GM12865 (cell line): ENCODE measurements around the gene TMEM179B.
A peak's percentile ranks its signal among the peaks of the same experiment; 100 is the strongest.

Experiments used
- DNase-seq: peaks from one replicate; pipeline ENCODE4 v3.0.0; 2010; ENCODE audit warnings: low read depth
- H3K4me3 ChIP-seq: 2 replicates; pipeline ENCODE4 v1.5.1; 2011; ENCODE audit warnings: mild to moderate bottlenecking, low read depth, low read length, control low read depth
- TF ChIP-seq, protein P1 (sequence below): IDR thresholded peaks from 2 replicates; pipeline ENCODE4 v1.5.1; 2011; ENCODE audit warnings: low read length, control low read depth, low read depth, inconsistent platforms; ENCODE audit not compliant: insufficient read depth; ENCODE audit errors: missing control alignments

TMEM179B gene

DNA sequence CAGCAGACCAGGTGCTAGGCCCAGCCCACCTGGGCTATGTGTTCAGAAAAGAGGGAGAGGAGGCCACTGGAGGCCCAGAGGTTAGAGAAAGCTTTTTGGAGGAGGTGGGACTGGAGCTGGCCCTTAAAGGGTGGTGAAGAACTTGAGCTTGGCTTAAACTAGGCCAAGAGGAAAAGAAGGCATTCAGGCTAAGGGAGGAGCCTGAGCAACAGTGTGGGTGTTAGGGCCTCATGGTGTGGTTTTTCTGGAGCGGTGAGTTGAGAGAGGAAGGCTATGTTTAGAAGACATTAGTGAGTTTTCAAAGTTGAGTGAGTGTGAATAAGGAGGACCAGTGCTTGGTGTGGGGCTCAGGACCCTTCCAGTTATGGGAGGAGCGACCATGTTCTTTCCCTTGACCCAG is 9.8 kb upstream of the TMEM179B start:
- TF ChIP-seq, protein P1, sequence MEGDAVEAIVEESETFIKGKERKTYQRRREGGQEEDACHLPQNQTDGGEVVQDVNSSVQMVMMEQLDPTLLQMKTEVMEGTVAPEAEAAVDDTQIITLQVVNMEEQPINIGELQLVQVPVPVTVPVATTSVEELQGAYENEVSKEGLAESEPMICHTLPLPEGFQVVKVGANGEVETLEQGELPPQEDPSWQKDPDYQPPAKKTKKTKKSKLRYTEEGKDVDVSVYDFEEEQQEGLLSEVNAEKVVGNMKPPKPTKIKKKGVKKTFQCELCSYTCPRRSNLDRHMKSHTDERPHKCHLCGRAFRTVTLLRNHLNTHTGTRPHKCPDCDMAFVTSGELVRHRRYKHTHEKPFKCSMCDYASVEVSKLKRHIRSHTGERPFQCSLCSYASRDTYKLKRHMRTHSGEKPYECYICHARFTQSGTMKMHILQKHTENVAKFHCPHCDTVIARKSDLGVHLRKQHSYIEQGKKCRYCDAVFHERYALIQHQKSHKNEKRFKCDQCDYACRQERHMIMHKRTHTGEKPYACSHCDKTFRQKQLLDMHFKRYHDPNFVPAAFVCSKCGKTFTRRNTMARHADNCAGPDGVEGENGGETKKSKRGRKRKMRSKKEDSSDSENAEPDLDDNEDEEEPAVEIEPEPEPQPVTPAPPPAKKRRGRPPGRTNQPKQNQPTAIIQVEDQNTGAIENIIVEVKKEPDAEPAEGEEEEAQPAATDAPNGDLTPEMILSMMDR: no peak
- no peak overlapping the region for H3K4me3 ChIP-seq
- no peak for DNase-seq

DNA sequence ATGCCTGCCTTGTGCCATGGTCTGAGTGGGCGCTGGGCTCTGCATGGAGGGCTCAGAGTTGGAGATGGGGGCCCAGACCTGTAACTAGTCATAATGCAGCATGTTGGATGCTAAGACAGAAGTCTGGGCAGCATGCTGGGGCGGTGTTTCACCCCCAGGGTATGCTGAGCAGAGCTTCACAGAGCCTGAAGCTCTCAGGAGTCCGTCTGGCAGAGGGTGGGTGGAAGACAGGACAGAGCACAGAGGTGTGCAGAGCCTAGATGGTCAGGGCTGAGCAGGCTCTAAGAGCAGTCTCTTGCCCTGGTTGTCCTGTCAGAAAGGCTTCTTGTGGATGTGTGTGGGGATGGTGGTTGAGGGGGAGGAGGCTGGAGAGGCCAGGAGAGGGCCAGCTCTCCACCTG is 8.8 kb upstream of the TMEM179B start:
- no peak for DNase-seq
- TF ChIP-seq, protein P1: no peak
- H3K4me3 ChIP-seq: no peak overlapping the region

DNA sequence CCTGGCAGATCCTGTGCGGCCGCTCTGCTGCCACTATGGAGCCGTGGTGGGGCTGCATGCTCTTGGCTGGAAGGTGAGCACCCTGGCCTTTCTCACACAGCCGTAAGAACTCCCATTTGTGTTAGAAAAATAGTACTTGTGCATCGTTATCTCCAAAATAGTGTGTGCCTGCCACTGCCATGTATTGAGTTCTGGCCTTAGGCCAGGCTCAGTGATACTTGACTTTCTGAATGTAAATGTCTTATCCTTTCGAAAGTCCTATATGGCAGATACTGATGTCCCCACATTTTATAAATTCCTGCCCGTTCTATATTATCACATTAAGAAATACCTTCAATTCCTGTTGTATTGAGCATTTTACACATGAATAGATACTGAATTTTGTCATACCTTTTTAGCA is 4.4 kb upstream of the TMEM179B start:
- H3K4me3 ChIP-seq: no peak overlapping the region
- TF ChIP-seq, protein P1: no peak
- no peak for DNase-seq

DNA sequence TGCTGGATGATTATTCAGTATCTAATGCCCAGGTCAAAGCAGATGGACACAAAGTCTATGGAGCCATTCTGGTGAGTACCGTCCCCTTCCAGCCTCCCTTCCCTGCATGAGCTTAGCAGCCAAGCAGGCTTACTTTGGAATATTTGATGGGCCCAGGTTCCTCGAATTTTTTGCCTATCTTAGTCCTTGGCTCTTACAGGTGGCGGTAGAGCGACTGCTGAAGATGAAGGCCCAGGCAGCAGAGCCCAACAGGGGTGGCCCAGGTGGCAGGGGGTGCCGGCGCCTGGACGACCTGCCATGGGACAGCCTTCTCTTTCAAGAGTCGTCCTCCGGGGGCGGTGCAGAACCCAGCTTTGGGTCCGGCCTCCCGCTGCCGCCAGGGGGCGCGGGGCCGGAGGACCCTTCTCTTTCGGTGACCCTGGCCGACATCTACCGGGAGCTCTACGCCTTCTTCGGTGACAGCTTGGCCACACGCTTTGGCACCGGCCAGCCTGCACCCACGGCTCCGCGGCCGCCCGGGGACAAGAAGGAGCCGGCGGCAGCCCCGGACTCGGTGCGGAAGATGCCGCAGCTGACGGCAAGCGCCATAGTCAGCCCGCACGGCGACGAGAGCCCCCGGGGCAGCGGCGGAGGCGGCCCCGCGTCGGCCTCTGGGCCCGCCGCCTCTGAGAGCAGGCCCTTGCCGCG is 741 bp upstream of the TMEM179B start:
- peak; percentile 92 for DNase-seq
- H3K4me3 ChIP-seq: peak overlapping the region; percentile 97
- TF ChIP-seq, protein P1: peak; percentile 100

DNA sequence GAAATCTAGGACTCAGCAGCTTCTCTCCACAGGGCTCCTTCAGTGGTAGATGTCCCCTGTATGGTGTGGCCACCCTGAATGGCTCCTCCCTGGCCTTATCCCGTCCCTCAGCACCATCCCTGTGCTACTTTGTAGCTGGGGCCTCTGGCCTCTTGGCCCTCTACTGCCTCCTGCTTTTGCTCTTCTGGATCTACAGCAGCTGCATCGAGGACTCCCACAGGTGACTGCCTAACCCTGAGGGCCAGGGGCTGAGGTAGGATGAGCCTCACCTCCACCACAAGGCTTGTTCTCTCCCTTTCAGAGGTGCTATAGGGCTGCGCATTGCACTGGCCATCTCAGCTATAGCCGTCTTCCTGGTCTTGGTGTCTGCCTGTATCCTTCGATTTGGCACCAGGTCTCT is 1.8 kb downstream of the TMEM179B start:
- DNase-seq: no peak
- no peak overlapping the region for H3K4me3 ChIP-seq
- TF ChIP-seq, protein P1: no peak

DNA sequence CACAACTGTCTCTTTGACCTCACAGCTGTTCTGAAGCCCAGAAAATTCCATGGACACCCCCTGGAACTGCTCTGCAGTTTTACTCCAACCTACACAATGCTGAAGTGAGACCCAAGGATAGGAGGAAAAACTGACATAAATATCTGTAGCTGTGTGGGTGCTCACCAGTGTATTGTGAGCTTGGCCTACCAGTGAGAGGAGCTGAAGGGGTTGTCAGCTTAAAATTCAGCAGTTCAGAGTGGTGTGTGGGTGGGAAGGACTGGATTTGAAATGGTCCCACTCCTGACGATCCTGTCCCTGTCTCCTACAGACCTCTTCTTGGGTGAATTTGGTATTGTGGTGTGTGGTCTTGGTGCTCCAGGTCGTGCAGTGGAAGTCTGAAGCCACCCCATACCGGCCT is 2.4 kb downstream of the TMEM179B start:
- TF ChIP-seq, protein P1: no peak
- DNase-seq: no peak
- H3K4me3 ChIP-seq: no peak overlapping the region

DNA sequence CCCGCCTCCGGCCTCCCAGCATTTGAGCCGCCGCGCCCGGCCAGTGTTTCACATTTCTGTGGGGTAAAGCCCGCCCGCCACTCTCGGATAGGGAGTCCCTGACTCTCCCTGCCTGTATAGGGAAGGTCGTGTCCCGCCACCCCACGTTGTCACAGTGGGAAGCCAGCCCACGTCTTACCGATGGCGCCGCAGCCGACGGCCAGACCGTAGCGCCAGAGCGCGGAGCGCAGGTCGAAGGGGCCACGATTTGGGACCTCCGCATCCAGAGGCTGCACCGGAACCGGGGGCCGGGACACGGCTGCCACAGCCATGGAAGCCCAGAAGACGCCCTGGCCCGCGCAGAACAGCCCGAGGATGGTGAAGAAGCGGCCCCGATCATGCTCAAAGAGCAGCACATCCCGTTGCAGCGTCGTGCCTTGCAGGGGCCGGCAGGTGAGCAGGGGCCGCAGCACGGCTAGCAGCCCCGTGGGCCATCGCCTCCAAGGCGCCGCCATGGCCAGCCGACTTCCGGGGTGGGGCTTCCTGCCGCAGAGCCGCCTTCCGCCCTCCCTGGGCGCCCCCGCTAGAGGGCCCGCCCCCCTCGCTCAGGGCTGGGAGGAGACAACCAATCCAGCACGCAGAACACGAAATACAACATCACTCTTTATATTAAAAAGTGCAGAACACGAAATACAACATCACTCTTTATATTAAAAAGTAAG is 4.4 kb downstream of the TMEM179B start, which contains the start of gene TMEM223:
TSS of gene TMEM223 (minus strand) at position 506 of the 701 bp plus-strand sequence. CDS start at position 494, 12 bp downstream.
- DNase-seq: peak; percentile 88
- peak within 1 kb of the TSS; percentile 85 for H3K4me3 ChIP-seq
- TF ChIP-seq, protein P1: no peak
